VCaP (cell line): Measurements from ENCODE around the gene RAB31.

Source experiments
- H3K27ac ChIP-seq: fragments of 450-650 bp; 2 replicates; pipeline ENCODE4 v1.5.1; 2017
- CTCF ChIP-seq: fragments of 450-650 bp; conservative IDR thresholded peaks from 2 replicates; pipeline ENCODE4 v1.5.1; 2017; ENCODE audit warnings: mild to moderate bottlenecking, moderate library complexity

Gene RAB31

GRCh38 chr18:9750112-9750511 is 42.0 kb downstream of the RAB31 start:
- H3K27ac ChIP-seq: no peak overlapping the region

GRCh38 chr18:9750606-9751304 is 42.7 kb downstream of the RAB31 start:
- no peak overlapping the region for H3K27ac ChIP-seq
- no peak for TF ChIP-seq CTCF

More at GRCh38 chr18:9750112-9750511, 42.0 kb downstream of the RAB31 start:
- TF ChIP-seq CTCF: no peak

GRCh38 chr18:9751371-9752031 is 43.4 kb downstream of the RAB31 start:
- no peak for TF ChIP-seq CTCF
- no peak overlapping the region for H3K27ac ChIP-seq

- H3K27ac ChIP-seq: no peak overlapping the region
- TF ChIP-seq CTCF: no peak
Observed at GRCh38 chr18:9753846-9754245, 45.7 kb downstream of the RAB31 start.

GRCh38 chr18:9755110-9755509 is 47.0 kb downstream of the RAB31 start:
- no peak overlapping the region for H3K27ac ChIP-seq
- TF ChIP-seq CTCF: no peak

GRCh38 chr18:9755615-9756014 is 47.5 kb downstream of the RAB31 start:
- no peak overlapping the region for H3K27ac ChIP-seq
- no peak for TF ChIP-seq CTCF

GRCh38 chr18:9756271-9756932 is 48.3 kb downstream of the RAB31 start:
- H3K27ac ChIP-seq: no peak overlapping the region

More at GRCh38 chr18:9756271-9756932, 48.3 kb downstream of the RAB31 start:
- TF ChIP-seq CTCF: no peak
